ENCODE data around the gene OR2T35. TPM values are rescaled to one million over a fixed set of nuclear protein-coding genes. Genes with fewer than 3 reads are reported as not detected.

The OR2T35 gene
- polyA plus RNA-seq, 2 donors, result not detected

- Histone ChIP-seq H3K36me3 (ENCODE audit: control insufficient read depth in 2 of 2, insufficient read depth in 2 of 2, low read length in 1 of 2) (no peaks in the 10 kb centered on the region), H3K4me3 (ENCODE audit: low read depth in 1 of 2, low read length in 2 of 2) (no peak overlapping the region), H3K9me3 (ENCODE audit: control insufficient read depth in 2 of 2, insufficient read depth in 1 of 2, low read depth in 1 of 2, low read length in 1 of 2) (no peaks in the 10 kb centered on the region), H3K27me3 (ENCODE audit: control insufficient read depth in 1 of 2, insufficient read depth in 2 of 2, low read length in 2 of 2) (no peaks in the 10 kb centered on the region), H3K27ac (ENCODE audit: low read depth in 2 of 2, low read length in 1 of 2) (no peak overlapping the region), H3K4me1 (ENCODE audit: control insufficient read depth in 2 of 2, insufficient read depth in 2 of 2, low read length in 1 of 2) (no peaks in the 10 kb centered on the region)
- 81% methylated on average over 9 of the region's 9 CpGs for WGBS, 2 donors
These were observed 16.9 kb downstream of the OR2T35 start for GRCh38 chr1:248627971-248628844.

DNA sequence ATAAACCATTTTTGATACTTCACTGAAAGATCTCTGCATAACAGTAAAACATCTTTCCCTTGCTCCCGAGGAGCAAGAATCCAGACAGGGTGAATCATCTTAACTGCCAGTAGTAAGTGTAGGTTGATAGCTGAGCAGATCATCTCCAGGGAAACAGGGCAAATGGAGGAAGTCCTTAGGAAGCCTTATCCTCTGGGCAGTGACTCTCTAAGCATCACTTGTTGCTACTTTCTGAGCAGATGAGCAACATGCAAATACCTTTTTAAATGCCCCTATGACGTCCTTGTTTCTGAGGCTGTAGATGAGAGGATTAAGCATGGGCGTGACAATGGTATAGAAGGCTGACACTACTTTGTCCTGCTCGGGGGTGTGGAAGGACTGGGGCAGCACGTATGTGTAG, 19.1 kb downstream of the OR2T35 start:
- no peak overlapping the region for H3K27ac ChIP-seq (ENCODE audit: low read depth in 2 of 2, low read length in 1 of 2)
- no peak overlapping the region for H3K4me3 ChIP-seq (ENCODE audit: low read depth in 1 of 2, low read length in 2 of 2)
- H3K36me3 ChIP-seq (ENCODE audit: control insufficient read depth in 2 of 2, insufficient read depth in 2 of 2, low read length in 1 of 2), result no peaks in the 10 kb centered on the region
- 71 to 81% methylated on average over 5 of the region's 5 CpGs for WGBS, 2 donors
- no peaks in the 10 kb centered on the region for H3K4me1 ChIP-seq (ENCODE audit: control insufficient read depth in 2 of 2, insufficient read depth in 2 of 2, low read length in 1 of 2)
- no peaks in the 10 kb centered on the region for H3K27me3 ChIP-seq (ENCODE audit: control insufficient read depth in 1 of 2, insufficient read depth in 2 of 2, low read length in 2 of 2)
- H3K9me3 ChIP-seq (ENCODE audit: control insufficient read depth in 2 of 2, insufficient read depth in 1 of 2, low read depth in 1 of 2, low read length in 1 of 2), result no peaks in the 10 kb centered on the region

DNA sequence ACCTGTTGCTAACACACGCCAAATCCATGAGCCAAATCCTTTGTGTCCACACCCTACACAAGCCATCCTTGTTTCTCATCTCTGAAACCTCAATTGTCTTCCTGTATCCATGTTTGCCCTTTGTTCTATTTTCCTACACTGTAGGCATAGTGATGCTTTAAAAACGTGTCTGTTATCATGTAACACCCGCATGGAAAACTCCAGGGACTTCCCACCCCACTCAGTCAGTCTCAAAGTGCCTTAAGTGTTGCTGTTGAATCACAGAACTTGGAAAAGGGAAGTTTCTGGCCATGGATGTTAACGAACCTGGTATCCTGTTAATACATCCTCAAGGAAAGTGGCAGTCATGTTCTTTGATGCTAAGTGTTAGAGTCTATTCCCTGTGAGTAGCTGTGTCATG, 19.9 kb downstream of the OR2T35 start:
- no peaks in the 10 kb centered on the region for H3K4me1 ChIP-seq (ENCODE audit: control insufficient read depth in 2 of 2, insufficient read depth in 2 of 2, low read length in 1 of 2)
- WGBS, 2 donors, result 64 to 69% methylated on average over 4 of the region's 4 CpGs
- H3K9me3 ChIP-seq (ENCODE audit: control insufficient read depth in 2 of 2, insufficient read depth in 1 of 2, low read depth in 1 of 2, low read length in 1 of 2), result no peaks in the 10 kb centered on the region
- no peaks in the 10 kb centered on the region for H3K36me3 ChIP-seq (ENCODE audit: control insufficient read depth in 2 of 2, insufficient read depth in 2 of 2, low read length in 1 of 2)
- no peak overlapping the region for H3K27ac ChIP-seq (ENCODE audit: low read depth in 2 of 2, low read length in 1 of 2)
- no peaks in the 10 kb centered on the region for H3K27me3 ChIP-seq (ENCODE audit: control insufficient read depth in 1 of 2, insufficient read depth in 2 of 2, low read length in 2 of 2)
- no peak overlapping the region for H3K4me3 ChIP-seq (ENCODE audit: low read depth in 1 of 2, low read length in 2 of 2)

DNA sequence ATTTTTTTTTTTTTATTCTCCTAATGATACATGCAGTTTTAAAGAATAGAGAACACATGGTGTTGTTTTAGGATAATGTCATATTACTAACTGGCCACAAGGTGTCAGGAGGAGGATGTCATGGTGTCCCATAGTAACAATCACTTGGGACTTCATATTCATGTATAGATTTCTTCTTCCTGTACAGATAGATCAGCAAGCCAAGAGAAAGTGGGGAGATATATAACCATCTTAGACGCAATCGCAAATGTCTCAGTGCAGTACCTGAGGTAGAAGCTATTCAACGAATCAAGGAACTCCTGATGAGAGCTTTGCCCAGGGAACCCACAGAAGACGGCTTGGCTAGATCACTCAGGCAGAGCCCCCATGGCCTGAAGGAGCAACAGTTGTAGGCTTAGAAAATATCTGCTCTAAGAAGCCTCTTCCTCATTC, 22.5 kb downstream of the OR2T35 start:
- no peaks in the 10 kb centered on the region for H3K9me3 ChIP-seq (ENCODE audit: control insufficient read depth in 2 of 2, insufficient read depth in 1 of 2, low read depth in 1 of 2, low read length in 1 of 2)
- WGBS, 2 donors, result 67 to 70% methylated on average over 4 of the region's 4 CpGs
- no peaks in the 10 kb centered on the region for H3K4me1 ChIP-seq (ENCODE audit: control insufficient read depth in 2 of 2, insufficient read depth in 2 of 2, low read length in 1 of 2)
- H3K36me3 ChIP-seq (ENCODE audit: control insufficient read depth in 2 of 2, insufficient read depth in 2 of 2, low read length in 1 of 2), result no peaks in the 10 kb centered on the region
- H3K27ac ChIP-seq (ENCODE audit: low read depth in 2 of 2, low read length in 1 of 2), result no peak overlapping the region
- H3K27me3 ChIP-seq (ENCODE audit: control insufficient read depth in 1 of 2, insufficient read depth in 2 of 2, low read length in 2 of 2), result no peaks in the 10 kb centered on the region
- H3K4me3 ChIP-seq (ENCODE audit: low read depth in 1 of 2, low read length in 2 of 2), result no peak overlapping the region

DNA sequence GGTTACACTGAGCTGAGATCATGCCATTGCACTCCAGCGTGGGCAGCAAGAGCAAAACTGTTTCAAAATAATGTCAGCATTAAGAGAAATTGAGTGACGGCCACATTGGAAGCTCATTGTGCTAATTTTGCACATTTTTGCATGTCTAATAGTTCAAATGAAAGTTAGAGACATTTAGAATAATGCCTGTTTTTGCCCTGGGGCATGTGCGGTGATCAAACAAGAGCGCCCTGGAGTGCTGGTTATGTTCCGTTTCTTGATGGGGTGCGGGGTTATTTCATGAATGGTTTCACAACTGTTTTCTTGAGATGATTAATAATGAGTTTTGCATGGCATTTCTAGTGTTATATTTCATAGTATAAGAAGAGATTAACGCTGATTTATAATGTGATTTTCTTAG, 23.3 kb downstream of the OR2T35 start:
- Histone ChIP-seq H3K4me3 (ENCODE audit: low read depth in 1 of 2, low read length in 2 of 2) (no peak overlapping the region), H3K36me3 (ENCODE audit: control insufficient read depth in 2 of 2, insufficient read depth in 2 of 2, low read length in 1 of 2) (no peaks in the 10 kb centered on the region), H3K27ac (ENCODE audit: low read depth in 2 of 2, low read length in 1 of 2) (no peak overlapping the region), H3K27me3 (ENCODE audit: control insufficient read depth in 1 of 2, insufficient read depth in 2 of 2, low read length in 2 of 2) (no peaks in the 10 kb centered on the region), H3K9me3 (ENCODE audit: control insufficient read depth in 2 of 2, insufficient read depth in 1 of 2, low read depth in 1 of 2, low read length in 1 of 2) (no peaks in the 10 kb centered on the region), H3K4me1 (ENCODE audit: control insufficient read depth in 2 of 2, insufficient read depth in 2 of 2, low read length in 1 of 2) (no peaks in the 10 kb centered on the region)
- WGBS, 2 donors, result 57 to 64% methylated on average over 7 of the region's 7 CpGs

DNA sequence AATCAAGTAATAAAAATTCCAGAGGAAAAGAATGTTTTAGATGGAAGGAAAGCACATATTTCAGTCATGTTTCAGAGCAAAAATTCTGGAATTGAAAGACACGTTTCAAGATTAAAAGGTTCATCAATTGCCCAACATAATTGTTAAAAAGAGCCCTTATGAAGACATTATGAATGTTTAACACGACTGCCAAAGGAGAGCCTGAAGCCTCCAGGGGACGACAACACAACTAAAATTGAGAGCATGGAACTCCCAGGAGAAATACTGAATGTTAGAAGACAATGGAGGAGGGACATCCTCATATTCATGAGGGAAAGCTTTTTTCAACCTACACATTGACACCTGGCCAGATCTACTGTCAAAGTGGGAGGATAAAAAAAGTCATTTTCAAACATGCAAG, 26.2 kb downstream of the OR2T35 start:
- Histone ChIP-seq H3K9me3 (ENCODE audit: control insufficient read depth in 2 of 2, insufficient read depth in 1 of 2, low read depth in 1 of 2, low read length in 1 of 2) (no peaks in the 10 kb centered on the region), H3K27ac (ENCODE audit: low read depth in 2 of 2, low read length in 1 of 2) (no peak overlapping the region), H3K4me3 (ENCODE audit: low read depth in 1 of 2, low read length in 2 of 2) (no peak overlapping the region), H3K36me3 (ENCODE audit: control insufficient read depth in 2 of 2, insufficient read depth in 2 of 2, low read length in 1 of 2) (no peaks in the 10 kb centered on the region), H3K4me1 (ENCODE audit: control insufficient read depth in 2 of 2, insufficient read depth in 2 of 2, low read length in 1 of 2) (no peaks in the 10 kb centered on the region), H3K27me3 (ENCODE audit: control insufficient read depth in 1 of 2, insufficient read depth in 2 of 2, low read length in 2 of 2) (no peaks in the 10 kb centered on the region)
- 4 to 6% methylated on average over 3 of the region's 3 CpGs for WGBS, 2 donors

GRCh38 chr1:248618119-248618518, 27.0 kb downstream of the OR2T35 start:
- H3K4me3 ChIP-seq (ENCODE audit: low read depth in 1 of 2, low read length in 2 of 2), result no peak overlapping the region
- H3K27me3 ChIP-seq (ENCODE audit: control insufficient read depth in 1 of 2, insufficient read depth in 2 of 2, low read length in 2 of 2), result no peaks in the 10 kb centered on the region
- H3K27ac ChIP-seq (ENCODE audit: low read depth in 2 of 2, low read length in 1 of 2), result no peak overlapping the region
- H3K4me1 ChIP-seq (ENCODE audit: control insufficient read depth in 2 of 2, insufficient read depth in 2 of 2, low read length in 1 of 2), result no peaks in the 10 kb centered on the region
- 66 to 75% methylated on average over 7 of the region's 7 CpGs for WGBS, 2 donors
- no peaks in the 10 kb centered on the region for H3K9me3 ChIP-seq (ENCODE audit: control insufficient read depth in 2 of 2, insufficient read depth in 1 of 2, low read depth in 1 of 2, low read length in 1 of 2)
- no peaks in the 10 kb centered on the region for H3K36me3 ChIP-seq (ENCODE audit: control insufficient read depth in 2 of 2, insufficient read depth in 2 of 2, low read length in 1 of 2)

DNA sequence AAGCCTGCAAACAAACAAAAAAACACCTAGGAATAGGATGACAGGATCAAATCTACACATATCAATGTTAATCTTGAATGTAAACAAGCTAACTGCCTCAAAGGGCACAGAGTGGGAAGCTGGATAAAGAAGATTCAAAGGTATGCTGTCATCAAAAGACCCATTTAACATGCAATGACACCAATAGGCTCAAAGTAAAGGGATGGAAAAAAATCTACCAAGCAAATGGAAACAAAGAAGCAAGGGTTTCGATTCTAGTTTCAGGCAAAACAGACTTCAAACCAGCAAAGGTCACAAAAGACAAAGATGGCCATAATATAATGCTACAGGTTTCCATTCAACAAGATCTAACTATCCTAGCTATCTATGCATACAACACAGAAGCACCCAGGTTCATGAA, 31.3 kb downstream of the OR2T35 start:
- H3K27me3 ChIP-seq (ENCODE audit: control insufficient read depth in 1 of 2, insufficient read depth in 2 of 2, low read length in 2 of 2), result no peaks in the 10 kb centered on the region
- no peaks in the 10 kb centered on the region for H3K9me3 ChIP-seq (ENCODE audit: control insufficient read depth in 2 of 2, insufficient read depth in 1 of 2, low read depth in 1 of 2, low read length in 1 of 2)
- no peaks in the 10 kb centered on the region for H3K4me1 ChIP-seq (ENCODE audit: control insufficient read depth in 2 of 2, insufficient read depth in 2 of 2, low read length in 1 of 2)
- no peaks in the 10 kb centered on the region for H3K36me3 ChIP-seq (ENCODE audit: control insufficient read depth in 2 of 2, insufficient read depth in 2 of 2, low read length in 1 of 2)
- H3K27ac ChIP-seq (ENCODE audit: low read depth in 2 of 2, low read length in 1 of 2), result no peak overlapping the region
- 60% methylated on average over 1 of the region's 1 CpG for WGBS, 2 donors
- no peak overlapping the region for H3K4me3 ChIP-seq (ENCODE audit: low read depth in 1 of 2, low read length in 2 of 2)

DNA sequence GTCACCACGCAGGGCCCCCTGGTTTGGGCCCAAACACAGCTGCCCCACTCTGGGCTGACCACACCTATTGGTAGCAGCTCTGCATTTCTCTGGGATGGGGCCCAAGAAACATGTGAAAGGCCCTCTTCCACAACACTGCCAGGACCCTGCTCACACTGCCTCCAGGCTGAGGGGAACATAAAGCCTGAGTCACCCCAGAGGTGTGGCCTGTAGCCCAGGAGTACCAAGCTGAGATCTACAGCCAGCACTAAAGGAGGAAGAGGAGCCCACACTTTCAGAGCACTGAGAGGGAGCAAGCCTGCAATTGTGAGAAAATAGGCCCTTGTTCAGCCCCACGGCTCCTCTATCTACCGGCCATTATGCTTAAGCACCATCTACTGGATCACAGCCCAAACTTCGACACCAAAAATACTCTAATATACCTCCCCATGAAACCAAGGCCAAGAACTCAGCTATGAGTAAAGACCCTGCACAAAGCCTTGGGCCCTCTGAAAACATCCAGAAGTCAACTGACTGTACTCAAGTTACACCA, 33.1 kb downstream of the OR2T35 start:
- WGBS, 2 donors, result 81 to 84% methylated on average over 4 of the region's 4 CpGs
- Histone ChIP-seq H3K9me3 (ENCODE audit: control insufficient read depth in 2 of 2, insufficient read depth in 1 of 2, low read depth in 1 of 2, low read length in 1 of 2) (no peaks in the 10 kb centered on the region), H3K36me3 (ENCODE audit: control insufficient read depth in 2 of 2, insufficient read depth in 2 of 2, low read length in 1 of 2) (no peaks in the 10 kb centered on the region), H3K4me3 (ENCODE audit: low read depth in 1 of 2, low read length in 2 of 2) (no peak overlapping the region), H3K27me3 (ENCODE audit: control insufficient read depth in 1 of 2, insufficient read depth in 2 of 2, low read length in 2 of 2) (no peaks in the 10 kb centered on the region), H3K4me1 (ENCODE audit: control insufficient read depth in 2 of 2, insufficient read depth in 2 of 2, low read length in 1 of 2) (no peaks in the 10 kb centered on the region), H3K27ac (ENCODE audit: low read depth in 2 of 2, low read length in 1 of 2) (no peak overlapping the region)

GRCh38 chr1:248610301-248610700, 34.8 kb downstream of the OR2T35 start:
- H3K27me3 ChIP-seq (ENCODE audit: control insufficient read depth in 1 of 2, insufficient read depth in 2 of 2, low read length in 2 of 2), result no peaks in the 10 kb centered on the region
- no peaks in the 10 kb centered on the region for H3K36me3 ChIP-seq (ENCODE audit: control insufficient read depth in 2 of 2, insufficient read depth in 2 of 2, low read length in 1 of 2)
- no peak overlapping the region for H3K27ac ChIP-seq (ENCODE audit: low read depth in 2 of 2, low read length in 1 of 2)
- no peaks in the 10 kb centered on the region for H3K4me1 ChIP-seq (ENCODE audit: control insufficient read depth in 2 of 2, insufficient read depth in 2 of 2, low read length in 1 of 2)
- no peak overlapping the region for H3K4me3 ChIP-seq (ENCODE audit: low read depth in 1 of 2, low read length in 2 of 2)
- 46% methylated on average over 3 of the region's 3 CpGs for WGBS, 2 donors
- H3K9me3 ChIP-seq (ENCODE audit: control insufficient read depth in 2 of 2, insufficient read depth in 1 of 2, low read depth in 1 of 2, low read length in 1 of 2), result no peaks in the 10 kb centered on the region
